B cell (primary cell): ENCODE data around the gene WDR38. TPM values are rescaled to one million over a fixed set of nuclear protein-coding genes. Genes with fewer than 3 reads are reported as not detected.

Source experiments
- ATAC-seq: fragments of 200-7000 bp; cut with Tn5 transposase; one replicate; pipeline ENCODE4 v1.10.0; 2021; ENCODE audit warnings: low read depth, mild to moderate bottlenecking, moderate number of reproducible peaks, moderate library complexity
- CTCF ChIA-PET: fragments of 350-600 bp; sonication (Branson Sonifier 250); formaldehyde crosslinking; loops from one replicate; lab custom pipeline; 2021; ENCODE audit warnings: antibody characterized with exemption, inconsistent platforms; lab: Charles Lee
- POLR2A ChIA-PET: fragments of 350-600 bp; sonication (Branson Sonifier 250); formaldehyde crosslinking; loops from one replicate; lab custom pipeline; 2021; ENCODE audit warnings: antibody characterized with exemption; lab: Charles Lee
- DNase-seq: peaks from one replicate; pipeline ENCODE4 v3.0.0; 2013
- H2AFZ ChIP-seq: 2 replicates; pipeline ENCODE4 v1.6.1; 2012; ENCODE audit warnings: mild to moderate bottlenecking, low read depth, low read length; ENCODE audit not compliant: insufficient read depth, poor library complexity, severe bottlenecking
- H3K27ac ChIP-seq, 2 donors: 1 replicate in 1 of 2; 2 replicates in 1 of 2; pipeline ENCODE4 v1.5.1; 2012 to 2013; ENCODE audit warnings: low read length in 2 of 2, mild to moderate bottlenecking in 2 of 2, moderate library complexity in 1 of 2
- H3K27me3 ChIP-seq, 4 experiments: fragments of 200-600 bp in 1 of 4; sonication (generic) in 1 of 4; replicated peaks in 1 of 4; 1 replicate in 2 of 4; 2 replicates in 2 of 4; pipeline versions ENCODE4 v1.6.1 to v1.7.0; 2013 to 2016; ENCODE audit warnings: low read length in 3 of 4, mild to moderate bottlenecking in 2 of 4, mixed read lengths in 1 of 4, moderate library complexity in 1 of 4; ENCODE audit not compliant: insufficient read depth in 4 of 4, control insufficient read depth in 3 of 4; ENCODE audit errors: control extremely low read depth in 1 of 4
- H3K36me3 ChIP-seq, 2 experiments: replicated peaks in 1 of 2; 1 replicate in 1 of 2; 2 replicates in 1 of 2; pipeline versions ENCODE4 v1.6.1 to v1.7.1; 2013; ENCODE audit warnings: low read length in 1 of 2; ENCODE audit not compliant: insufficient read depth in 2 of 2, control insufficient read depth in 1 of 2; ENCODE audit errors: control extremely low read depth in 1 of 2, extremely low read depth in 1 of 2
- H3K4me1 ChIP-seq, 2 donors: fragments of 200-600 bp in 1 of 2; sonication (generic) in 1 of 2; 1 replicate in 1 of 2; 2 replicates in 1 of 2; pipeline versions ENCODE4 v1.5.1 to v1.6.1; 2013 to 2017; ENCODE audit warnings: low read length in 2 of 2; ENCODE audit not compliant: control insufficient read depth in 2 of 2, insufficient read depth in 2 of 2
- H3K4me2 ChIP-seq: replicated peaks from 2 replicates; pipeline ENCODE3; 2012; ENCODE audit warnings: mild to moderate bottlenecking, low read depth, low read length; ENCODE audit not compliant: poor library complexity, severe bottlenecking
- H3K4me3 ChIP-seq, 5 experiments: fragments of 200-600 bp in 1 of 5; sonication (generic) in 1 of 5; 1 replicate in 3 of 5; 2 replicates in 2 of 5; pipeline versions ENCODE4 v1.5.1 to v1.7.0; 2011 to 2016; ENCODE audit warnings: low read length in 4 of 5, mild to moderate bottlenecking in 4 of 5, low read depth in 2 of 5, control low read depth in 1 of 5, moderate library complexity in 1 of 5; ENCODE audit not compliant: insufficient read depth in 1 of 5; ENCODE audit errors: control extremely low read depth in 1 of 5, extremely low read depth in 1 of 5
- H3K79me2 ChIP-seq: fragments of 200-600 bp; sonication (generic); one replicate; pipeline ENCODE4 v1.6.0; 2016; ENCODE audit warnings: low read length; ENCODE audit not compliant: control insufficient read depth, insufficient read depth
- H3K9ac ChIP-seq: fragments of 200-600 bp; sonication (generic); 2 replicates; pipeline ENCODE4 v1.6.1; 2017; ENCODE audit warnings: mild to moderate bottlenecking, low read length, moderate library complexity
- H3K9me3 ChIP-seq, 3 donors: one replicate each; pipeline versions ENCODE4 v1.6.1 to v1.7.1; 2013; ENCODE audit warnings: low read length in 2 of 3; ENCODE audit not compliant: control insufficient read depth in 2 of 3, insufficient read depth in 1 of 3; ENCODE audit errors: control extremely low read depth in 1 of 3
- H4K20me1 ChIP-seq: 2 replicates; pipeline ENCODE4 v1.6.0; 2012; ENCODE audit warnings: mild to moderate bottlenecking, low read length; ENCODE audit not compliant: insufficient read depth, control insufficient read depth, poor library complexity, severe bottlenecking
- H3K27ac Mint-ChIP-seq: one replicate; pipeline ENCODE4 v1.8.0; 2021; ENCODE audit warnings: mixed read lengths
- H3K27me3 Mint-ChIP-seq: one replicate; pipeline ENCODE4 v1.8.0; 2021; ENCODE audit warnings: mixed read lengths
- H3K4me1 Mint-ChIP-seq: one replicate; pipeline ENCODE4 v1.8.0; 2021; ENCODE audit warnings: mixed read lengths
- H3K4me3 Mint-ChIP-seq: one replicate; pipeline ENCODE4 v1.8.0; 2021; ENCODE audit warnings: mixed read lengths
- H3K9me3 Mint-ChIP-seq: one replicate; pipeline ENCODE4 v1.8.0; 2022; ENCODE audit warnings: mixed read lengths; ENCODE audit not compliant: insufficient read depth
- EZH2 ChIP-seq: IDR thresholded peaks from 2 replicates; pipeline ENCODE4 v1.6.1; 2012; ENCODE audit warnings: borderline replicate concordance, low read depth, mild to moderate bottlenecking, moderate library complexity, low read length; ENCODE audit not compliant: insufficient read depth, poor library complexity, severe bottlenecking
- WGBS: methylation state at CpG from one replicate; pipeline ENCODE4 v1.1.5; 2013; ENCODE audit warnings: missing lambda C conversion rate; ENCODE audit not compliant: insufficient coverage; 5-methylcytosine and 5-hydroxymethylcytosine counted together
- intact Hi-C: fragments of 100-400 bp; cut with micrococcal nuclease; formaldehyde crosslinking; loops from one replicate; pipeline ENCODE4 v1.10.0; 2022
- polyA plus RNA-seq: library from polyadenylated mRNA; depleted of rRNA; stranded (reverse); fragments of >200 nt; gene quantifications from 2 replicates; pipeline ENCODE4 v1.2.3, GENCODE V29; 2012
- small RNA-seq: library from RNA; depleted of rRNA; stranded (forward); fragments of <200 nt; gene quantifications from one replicate; pipeline ENCODE3, GENCODE V24; 2012; ENCODE audit warnings: low replicate concordance, low read depth; ENCODE audit not compliant: insufficient read length
- total RNA-seq, 2 donors: library from RNA; stranded (reverse); fragments of 120-200 nt in 1 of 2; gene quantifications; 1 replicate in 1 of 2; 2 replicates in 1 of 2; pipeline versions ENCODE4 v1.2.3 to v1.2.4, GENCODE V29; 2013 to 2022
- TF ChIP-seq, protein P1 (sequence below): fragments of 200-600 bp; IDR thresholded peaks from one replicate; pipeline ENCODE4 v1.8.0; 2022; ENCODE audit warnings: antibody characterized with exemption, mild to moderate bottlenecking

WDR38 gene
- total and polyA plus RNA-seq, 2 donors (not counting 1 experiment from before 2014, with no cell fraction given) = not detected

DNA sequence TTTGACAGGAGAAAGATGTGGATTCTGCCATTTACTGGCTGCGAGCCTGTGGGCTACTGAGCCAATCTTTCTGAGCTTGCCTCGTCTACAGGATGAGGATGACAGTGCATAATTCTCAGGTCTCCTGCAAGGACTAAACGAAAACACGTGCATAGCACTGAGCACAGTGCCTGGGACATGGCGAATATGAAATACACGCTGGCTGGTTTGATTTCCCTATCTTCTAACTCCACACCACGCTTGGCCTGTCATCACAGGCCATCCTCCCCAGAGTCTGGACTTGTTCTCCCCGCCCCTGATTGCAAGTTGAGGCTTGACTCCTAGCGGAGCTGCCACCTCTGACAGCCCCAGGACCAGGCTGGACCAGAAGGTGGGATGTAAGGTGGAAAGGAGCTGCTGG, 46.6 kb downstream of the WDR38 start:
- intact Hi-C loops = no loop called here
- no peaks in the 10 kb centered on the region for H3K27me3 ChIP-seq
- no peak overlapping the region for H3K4me2 ChIP-seq
- Mint-ChIP-seq H3K4me1 (no peaks in the 10 kb centered on the region), H3K4me3 (no peak overlapping the region), H3K27ac (no peak overlapping the region), H3K9me3 (no peaks in the 10 kb centered on the region), H3K27me3 (no peaks in the 10 kb centered on the region)
- H3K4me3 ChIP-seq = no peak overlapping the region
- H2AFZ ChIP-seq = no peak overlapping the region
- ATAC-seq = no peak
- WGBS = 95% methylated on average over 7 of the region's 9 CpGs
- no peak for TF ChIP-seq EZH2
- TF ChIP-seq, protein P1, sequence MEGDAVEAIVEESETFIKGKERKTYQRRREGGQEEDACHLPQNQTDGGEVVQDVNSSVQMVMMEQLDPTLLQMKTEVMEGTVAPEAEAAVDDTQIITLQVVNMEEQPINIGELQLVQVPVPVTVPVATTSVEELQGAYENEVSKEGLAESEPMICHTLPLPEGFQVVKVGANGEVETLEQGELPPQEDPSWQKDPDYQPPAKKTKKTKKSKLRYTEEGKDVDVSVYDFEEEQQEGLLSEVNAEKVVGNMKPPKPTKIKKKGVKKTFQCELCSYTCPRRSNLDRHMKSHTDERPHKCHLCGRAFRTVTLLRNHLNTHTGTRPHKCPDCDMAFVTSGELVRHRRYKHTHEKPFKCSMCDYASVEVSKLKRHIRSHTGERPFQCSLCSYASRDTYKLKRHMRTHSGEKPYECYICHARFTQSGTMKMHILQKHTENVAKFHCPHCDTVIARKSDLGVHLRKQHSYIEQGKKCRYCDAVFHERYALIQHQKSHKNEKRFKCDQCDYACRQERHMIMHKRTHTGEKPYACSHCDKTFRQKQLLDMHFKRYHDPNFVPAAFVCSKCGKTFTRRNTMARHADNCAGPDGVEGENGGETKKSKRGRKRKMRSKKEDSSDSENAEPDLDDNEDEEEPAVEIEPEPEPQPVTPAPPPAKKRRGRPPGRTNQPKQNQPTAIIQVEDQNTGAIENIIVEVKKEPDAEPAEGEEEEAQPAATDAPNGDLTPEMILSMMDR = no peak
- no peaks in the 10 kb centered on the region for H3K9me3 ChIP-seq
- POLR2A ChIA-PET = no interaction called here
- H3K36me3 ChIP-seq = peaks cover 0 to 32% of the 10 kb centered on the region in 2 experiments
- no peaks in the 10 kb centered on the region for H3K4me1 ChIP-seq
- H3K27ac ChIP-seq = no peak overlapping the region
- no peak for DNase-seq
- CTCF ChIA-PET = no interaction called here
- no peak overlapping the region for H3K9ac ChIP-seq
- peaks cover 10% of the 10 kb centered on the region for H3K79me2 ChIP-seq
- peaks cover 6% of the 10 kb centered on the region for H4K20me1 ChIP-seq

DNA sequence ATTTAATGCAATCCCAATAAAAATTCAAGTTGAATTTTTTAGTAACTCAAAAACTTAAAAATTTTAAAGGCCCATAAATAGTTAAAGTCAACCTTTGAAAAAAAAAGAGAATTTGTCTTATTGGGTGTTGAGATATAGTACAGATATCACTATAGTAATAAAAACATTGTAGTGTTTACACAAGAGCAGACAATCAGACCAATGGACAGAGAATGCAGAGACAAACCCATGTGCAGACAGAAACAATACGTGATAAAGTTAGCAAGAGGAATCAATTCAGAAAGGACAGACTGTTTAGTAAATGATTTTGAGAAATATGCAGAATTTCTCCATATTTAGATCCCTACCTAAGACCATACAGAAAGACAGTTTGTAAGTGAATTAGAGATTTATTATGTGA, 53.7 kb downstream of the WDR38 start:
- Histone ChIP-seq H3K9me3 (no peaks in the 10 kb centered on the region), H3K36me3 (peaks cover 0 to 32% of the 10 kb centered on the region in 2 experiments), H3K79me2 (no peaks in the 10 kb centered on the region), H3K9ac (no peak overlapping the region), H3K4me3 (no peak overlapping the region), H3K27me3 (no peaks in the 10 kb centered on the region), H4K20me1 (no peaks in the 10 kb centered on the region), H3K27ac (no peak overlapping the region), H3K4me1 (no peaks in the 10 kb centered on the region), H3K4me2 (no peak overlapping the region), H2AFZ (no peak overlapping the region)
- ChIA-PET POLR2A (no interaction called here), CTCF (no interaction called here)
- DNase-seq = no peak
- intact Hi-C loops = no loop called here
- H3K4me3 Mint-ChIP-seq = no peak overlapping the region
- TF ChIP-seq EZH2 = no peak
- TF ChIP-seq, protein P1 = no peak
- H3K27me3 Mint-ChIP-seq = no peaks in the 10 kb centered on the region
- no peaks in the 10 kb centered on the region for H3K9me3 Mint-ChIP-seq
- WGBS = no CpG with 5 or more reads among the region's 1 CpG
- H3K27ac Mint-ChIP-seq = no peak overlapping the region
- ATAC-seq = no peak
- no peaks in the 10 kb centered on the region for H3K4me1 Mint-ChIP-seq

Small RNA genes within 50 kb of the gene (small RNA-seq; reads per million reads assigned to genes)
- not detected for gene RNU4-82P

Other genes with a start within 250 kb of the WDR38 start
- gene NR6A1, start 82.1 kb upstream of the WDR38 start, total RNA-seq = 0.66 and 0.67 TPM in 2 replicates
- 0.09 and 0.13 TPM in 2 replicates for gene NR6A1, start 82.1 kb upstream of the WDR38 start, polyA plus RNA-seq
- 0.73 and 0.76 TPM in 2 replicates for gene OLFML2A, start 76.3 kb upstream of the WDR38 start, total RNA-seq
- 0.88 and 1.2 TPM in 2 replicates for gene OLFML2A, start 76.3 kb upstream of the WDR38 start, polyA plus RNA-seq
- gene RPL35, start 8.5 kb downstream of the WDR38 start, total RNA-seq = 1,533 and 1,609 TPM in 2 replicates
- 3,483 and 3,858 TPM in 2 replicates for gene RPL35, start 8.5 kb downstream of the WDR38 start, polyA plus RNA-seq
- gene ARPC5L, start 8.7 kb downstream of the WDR38 start, total RNA-seq = 37.3 and 41.2 TPM in 2 replicates
- 66.3 and 155 TPM in 2 replicates for gene ARPC5L, start 8.7 kb downstream of the WDR38 start, polyA plus RNA-seq
- gene GOLGA1, start 87.6 kb downstream of the WDR38 start, total RNA-seq = 24.6 and 26.2 TPM in 2 replicates
- gene GOLGA1, start 87.6 kb downstream of the WDR38 start, polyA plus RNA-seq = 13.4 and 18.3 TPM in 2 replicates